ENCODE data around the gene RDX. TPM values are rescaled to one million over a fixed set of nuclear protein-coding genes. Genes with fewer than 3 reads are reported as not detected.

The RDX gene
- 100 to 1,000 TPM; 111 to 131 TPM for total RNA-seq
- long read RNA-seq, donor 1, full-length matches to known transcripts, result 4 of 36 reads
- long read RNA-seq, donor 1, partial matches to known transcripts, result 16 of 36 reads
- long read RNA-seq, donor 1, other reads (novel, unspliced or antisense), result 16 of 36 reads
- long read RNA-seq, donor 2, partial matches to known transcripts, result 57 of 70 reads
- long read RNA-seq, donor 2, other reads (novel, unspliced or antisense), result 12 of 70 reads

- DNase-seq (ENCODE audit: low spot score), result peak; percentile 90
- intact Hi-C loops (cut with DNase I), result no loop called here
These were observed at the start of gene RDX for GRCh38 chr11:110296226-110297075. Gene RDX (minus strand): TSS chr11:110296614. CDS start chr11:110279692, 16,922 bp downstream.

GRCh38 chr11:110345743-110346142 lies 49.3 kb upstream of the RDX start:
- no peak for DNase-seq (ENCODE audit: low spot score)
- intact Hi-C loops (cut with DNase I), result no loop called here

GRCh38 chr11:110340436-110340835 lies 44.0 kb upstream of the RDX start:
- no peak for DNase-seq (ENCODE audit: low spot score)
- intact Hi-C loops (cut with DNase I), result no loop called here

- intact Hi-C loops (cut with DNase I), result no loop called here
- DNase-seq (ENCODE audit: low spot score), result no peak
These were observed 43.2 kb upstream of the RDX start for GRCh38 chr11:110339456-110340250.

- DNase-seq (ENCODE audit: low spot score), result no peak
- intact Hi-C loops (cut with DNase I), result no loop called here
These were observed 42.3 kb upstream of the RDX start for GRCh38 chr11:110338684-110339083.

GRCh38 chr11:110337570-110338193 lies 41.3 kb upstream of the RDX start:
- DNase-seq (ENCODE audit: low spot score), result no peak
- intact Hi-C loops (cut with DNase I), result no loop called here

GRCh38 chr11:110336054-110336453 lies 39.6 kb upstream of the RDX start:
- intact Hi-C loops (cut with DNase I), result no loop called here
- no peak for DNase-seq (ENCODE audit: low spot score)

- DNase-seq (ENCODE audit: low spot score), result no peak
- intact Hi-C loops (cut with DNase I), result no loop called here
These were observed 38.9 kb upstream of the RDX start for GRCh38 chr11:110335358-110335757.

GRCh38 chr11:110331626-110332025 lies 35.2 kb upstream of the RDX start:
- DNase-seq (ENCODE audit: low spot score), result no peak
- intact Hi-C loops (cut with DNase I), result no loop called here

GRCh38 chr11:110329445-110329844 lies 33.0 kb upstream of the RDX start:
- intact Hi-C loops (cut with DNase I), result no loop called here
- no peak for DNase-seq (ENCODE audit: low spot score)

GRCh38 chr11:110327508-110327907 lies 31.1 kb upstream of the RDX start:
- intact Hi-C loops (cut with DNase I), result no loop called here
- DNase-seq (ENCODE audit: low spot score), result no peak

GRCh38 chr11:110323786-110324185 lies 27.4 kb upstream of the RDX start:
- intact Hi-C loops (cut with DNase I), result no loop called here
- DNase-seq (ENCODE audit: low spot score), result no peak

- no peak for DNase-seq (ENCODE audit: low spot score)
- intact Hi-C loops (cut with DNase I), result no loop called here
These were observed 23.1 kb upstream of the RDX start for GRCh38 chr11:110319501-110319900.

GRCh38 chr11:110318638-110319404 lies 22.4 kb upstream of the RDX start:
- intact Hi-C loops (cut with DNase I), result no loop called here
- DNase-seq (ENCODE audit: low spot score), result no peak

GRCh38 chr11:110317516-110317932 lies 21.1 kb upstream of the RDX start:
- intact Hi-C loops (cut with DNase I), result no loop called here
- DNase-seq (ENCODE audit: low spot score), result no peak

- intact Hi-C loops (cut with DNase I), result no loop called here
- DNase-seq (ENCODE audit: low spot score), result no peak
These were observed 18.1 kb upstream of the RDX start for GRCh38 chr11:110314366-110315095.

GRCh38 chr11:110312670-110313069 lies 16.3 kb upstream of the RDX start:
- no peak for DNase-seq (ENCODE audit: low spot score)
- intact Hi-C loops (cut with DNase I), result no loop called here
